ENCODE measurements around the gene MAB21L4. TPM values are rescaled to one million over a fixed set of nuclear protein-coding genes. Genes with fewer than 3 reads are reported as not detected.

MAB21L4 gene
- total and polyA plus RNA-seq, 2 donors from 2014 or later = 6.1 to 28.5 TPM

DNA sequence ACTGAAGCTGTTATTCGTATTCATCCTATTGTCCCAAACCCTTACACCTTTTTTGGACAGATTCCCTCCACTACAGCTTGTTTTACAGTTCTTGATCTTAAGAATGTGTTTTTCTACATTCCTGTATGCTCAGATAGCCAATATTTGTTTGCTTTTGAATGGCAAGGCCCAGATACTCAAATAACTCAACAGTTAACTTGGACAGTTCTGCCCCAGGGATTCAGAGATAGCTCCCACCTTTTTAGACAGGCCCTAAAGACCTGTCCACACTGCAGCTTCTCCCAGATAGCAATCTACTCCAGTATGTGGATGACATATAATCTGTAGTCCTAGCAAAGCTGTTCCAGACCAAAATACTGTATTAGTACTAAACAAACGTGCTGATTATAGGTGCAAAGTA lies 34.4 kb downstream of the MAB21L4 start:
- no peaks in the 10 kb centered on the region for H3K36me3 ChIP-seq (ENCODE audit: control insufficient read depth in 2 of 3, insufficient read depth in 3 of 3, low read length in 3 of 3)
- no peak overlapping the region for H3K4me3 ChIP-seq (ENCODE audit: low read length in 3 of 3)
- DNase-seq (no peak), FAIRE-seq (no peak)
- no peak overlapping the region for H3K9ac ChIP-seq (ENCODE audit: low read length in 3 of 3)
- peaks cover 0 to 6% (median 0%) of the 10 kb centered on the region in 3 donors for H3K4me1 ChIP-seq (ENCODE audit: control insufficient read depth in 2 of 3, insufficient read depth in 2 of 3, low read depth in 1 of 3, low read length in 3 of 3)
- no peak overlapping the region for H3K27ac ChIP-seq (ENCODE audit: low read depth in 2 of 2, low read length in 2 of 2)
- TF ChIP-seq, protein P1, sequence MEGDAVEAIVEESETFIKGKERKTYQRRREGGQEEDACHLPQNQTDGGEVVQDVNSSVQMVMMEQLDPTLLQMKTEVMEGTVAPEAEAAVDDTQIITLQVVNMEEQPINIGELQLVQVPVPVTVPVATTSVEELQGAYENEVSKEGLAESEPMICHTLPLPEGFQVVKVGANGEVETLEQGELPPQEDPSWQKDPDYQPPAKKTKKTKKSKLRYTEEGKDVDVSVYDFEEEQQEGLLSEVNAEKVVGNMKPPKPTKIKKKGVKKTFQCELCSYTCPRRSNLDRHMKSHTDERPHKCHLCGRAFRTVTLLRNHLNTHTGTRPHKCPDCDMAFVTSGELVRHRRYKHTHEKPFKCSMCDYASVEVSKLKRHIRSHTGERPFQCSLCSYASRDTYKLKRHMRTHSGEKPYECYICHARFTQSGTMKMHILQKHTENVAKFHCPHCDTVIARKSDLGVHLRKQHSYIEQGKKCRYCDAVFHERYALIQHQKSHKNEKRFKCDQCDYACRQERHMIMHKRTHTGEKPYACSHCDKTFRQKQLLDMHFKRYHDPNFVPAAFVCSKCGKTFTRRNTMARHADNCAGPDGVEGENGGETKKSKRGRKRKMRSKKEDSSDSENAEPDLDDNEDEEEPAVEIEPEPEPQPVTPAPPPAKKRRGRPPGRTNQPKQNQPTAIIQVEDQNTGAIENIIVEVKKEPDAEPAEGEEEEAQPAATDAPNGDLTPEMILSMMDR (IDR thresholded peaks at IDR 0.05; ENCODE audit: borderline replicate concordance, extremely low read depth, insufficient read depth) = no peak
- intact Hi-C loops (cut with DNase I) = no loop called here
- no peaks in the 10 kb centered on the region for H3K27me3 ChIP-seq (ENCODE audit: control insufficient read depth, insufficient read depth, low read length)
- H3K9me3 ChIP-seq (ENCODE audit: control insufficient read depth in 2 of 3, insufficient read depth in 1 of 3, low read length in 3 of 3) = no peaks in the 10 kb centered on the region

DNA sequence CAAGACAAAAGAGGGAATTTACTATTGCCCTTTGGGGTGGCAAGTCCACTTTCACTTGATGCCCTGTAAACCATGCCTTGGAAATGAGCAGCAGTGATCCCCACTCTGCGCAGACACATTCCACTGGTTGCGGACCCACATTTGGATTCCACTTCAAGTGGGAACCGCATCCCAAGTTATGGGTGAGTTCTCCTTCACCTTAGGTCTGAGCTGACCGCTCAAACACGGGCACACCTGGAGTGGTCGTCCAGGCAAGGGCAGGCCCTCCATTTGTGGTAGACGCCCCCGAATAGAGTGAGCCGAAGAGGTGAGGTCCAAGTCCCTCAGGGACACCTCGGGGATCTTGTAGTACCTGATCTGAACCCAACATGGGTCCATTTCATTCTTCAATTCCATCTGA lies 37.1 kb downstream of the MAB21L4 start:
- H3K27ac ChIP-seq (ENCODE audit: low read depth in 2 of 2, low read length in 2 of 2) = no peak overlapping the region
- DNase-seq (no peak), FAIRE-seq (no peak)
- TF ChIP-seq, protein P1 (IDR thresholded peaks at IDR 0.05; ENCODE audit: borderline replicate concordance, extremely low read depth, insufficient read depth) = no peak
- no peaks in the 10 kb centered on the region for H3K36me3 ChIP-seq (ENCODE audit: control insufficient read depth in 2 of 3, insufficient read depth in 3 of 3, low read length in 3 of 3)
- no peaks in the 10 kb centered on the region for H3K27me3 ChIP-seq (ENCODE audit: control insufficient read depth, insufficient read depth, low read length)
- H3K4me1 ChIP-seq (ENCODE audit: control insufficient read depth in 2 of 3, insufficient read depth in 2 of 3, low read depth in 1 of 3, low read length in 3 of 3) = peaks cover 0 to 8% (median 0%) of the 10 kb centered on the region in 3 donors
- intact Hi-C loops (cut with DNase I) = loop anchor here (10.0 kb wide), 1 partner anchor 206 kb away; no protein-coding TSS in a partner anchor
- H3K9me3 ChIP-seq (ENCODE audit: control insufficient read depth in 2 of 3, insufficient read depth in 1 of 3, low read length in 3 of 3) = peaks cover 0 to 7% (median 0%) of the 10 kb centered on the region in 3 donors
- no peak overlapping the region for H3K9ac ChIP-seq (ENCODE audit: low read length in 3 of 3)
- no peak overlapping the region for H3K4me3 ChIP-seq (ENCODE audit: low read length in 3 of 3)

DNA sequence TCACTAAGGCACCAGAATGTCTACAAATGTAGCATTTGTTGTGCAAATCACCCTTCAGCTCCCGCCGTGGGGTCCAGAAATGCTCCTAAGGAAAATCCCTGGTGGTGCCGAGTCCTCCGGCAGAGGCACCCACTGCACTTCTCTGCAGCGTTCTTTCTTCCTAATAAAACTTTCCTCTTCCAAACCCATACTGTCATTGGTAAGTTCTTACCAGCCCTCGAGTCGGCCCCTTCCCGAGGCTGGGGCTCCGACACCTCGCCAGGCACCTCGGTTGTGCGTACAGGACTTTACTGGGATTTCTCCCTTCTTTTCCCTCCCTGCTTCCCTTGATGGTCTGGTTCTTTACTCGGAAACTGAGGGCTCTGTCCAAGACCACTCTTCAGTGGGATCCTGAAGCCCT lies 37.6 kb downstream of the MAB21L4 start:
- intact Hi-C loops (cut with DNase I) = loop anchor here (10.0 kb wide), 1 partner anchor 206 kb away; no protein-coding TSS in a partner anchor
- Histone ChIP-seq H3K27me3 (ENCODE audit: control insufficient read depth, insufficient read depth, low read length) (no peaks in the 10 kb centered on the region), H3K36me3 (ENCODE audit: control insufficient read depth in 2 of 3, insufficient read depth in 3 of 3, low read length in 3 of 3) (no peaks in the 10 kb centered on the region), H3K9ac (ENCODE audit: low read length in 3 of 3) (no peak overlapping the region), H3K27ac (ENCODE audit: low read depth in 2 of 2, low read length in 2 of 2) (no peak overlapping the region), H3K4me3 (ENCODE audit: low read length in 3 of 3) (no peak overlapping the region), H3K4me1 (ENCODE audit: control insufficient read depth in 2 of 3, insufficient read depth in 2 of 3, low read depth in 1 of 3, low read length in 3 of 3) (peaks cover 0 to 8% (median 0%) of the 10 kb centered on the region in 3 donors), H3K9me3 (ENCODE audit: control insufficient read depth in 2 of 3, insufficient read depth in 1 of 3, low read length in 3 of 3) (peaks cover 0 to 7% (median 0%) of the 10 kb centered on the region in 3 donors)
- no peak for FAIRE-seq
- TF ChIP-seq, protein P1 (IDR thresholded peaks at IDR 0.05; ENCODE audit: borderline replicate concordance, extremely low read depth, insufficient read depth) = no peak
- no peak for DNase-seq

All from kidney (tissue), 14 donors.